Esophagus muscularis mucosa (tissue), 4 donors: ENCODE data around the gene PRAMEF17. TPM values are rescaled to one million over a fixed set of nuclear protein-coding genes. Genes with fewer than 3 reads are reported as not detected.
"Not testable (repeated sequence)": the region's sequence is repeated elsewhere in the genome, so short reads cannot be mapped to it uniquely, and the experiment has no call there.

Experiments
- DNase-seq: peaks from one replicate; pipeline ENCODE4 v3.0.0-alpha.2; 2017; ENCODE audit errors: extremely low spot score
- H3K27ac ChIP-seq, 4 donors: fragments of 200-600 bp; sonication (generic); replicated peaks in 1 of 4; 1 replicate in 3 of 4; 2 replicates in 1 of 4; pipeline ENCODE4 v1.5.1; 2016 to 2019; ENCODE audit warnings: mild to moderate bottlenecking in 1 of 4
- H3K27me3 ChIP-seq, 4 donors: fragments of 200-600 bp; sonication (generic); one replicate each; pipeline versions ENCODE4 v1.5.1 to v1.6.0; 2016 to 2019
- H3K36me3 ChIP-seq, 4 donors: fragments of 200-600 bp; sonication (generic); one replicate each; pipeline ENCODE4 v1.5.1; 2016 to 2019
- H3K4me1 ChIP-seq, 4 donors: fragments of 200-600 bp; sonication (generic); one replicate each; pipeline ENCODE4 v1.5.1; 2016 to 2019
- H3K4me3 ChIP-seq, 4 donors: fragments of 200-600 bp; sonication (generic); 1 replicate in 2 of 4; 2 replicates in 2 of 4; pipeline ENCODE4 v1.5.1; 2016 to 2019; ENCODE audit warnings: mild to moderate bottlenecking in 4 of 4, moderate library complexity in 1 of 4
- H3K9me3 ChIP-seq, 4 donors: fragments of 200-600 bp; sonication (generic); 1 replicate in 3 of 4; 2 replicates in 1 of 4; pipeline ENCODE4 v1.5.1; 2016 to 2019
- CTCF ChIP-seq, 3 experiments: fragments of 200-600 bp in 2 of 3; fragments of 450-650 bp in 1 of 3; sonication (generic) in 2 of 3; IDR thresholded peaks; one replicate each; pipeline ENCODE4 v1.5.1; 2017 to 2019; ENCODE audit warnings: antibody characterized with exemption in 3 of 3, mild to moderate bottlenecking in 2 of 3, moderate library complexity in 1 of 3
- WGBS: methylation state at CpG from one replicate; pipeline ENCODE4 v1.1.5; 2018; 5-methylcytosine and 5-hydroxymethylcytosine counted together
- intact Hi-C: fragments of 100-400 bp; cut with DNase I; formaldehyde crosslinking; loops from one replicate; pipeline ENCODE4 v1.15.1; 2023
- total RNA-seq, 4 donors: library from RNA; depleted of rRNA; stranded (reverse); fragments of >200 nt; gene quantifications; one replicate each; pipeline versions ENCODE4 v1.1.0 to v1.2.1, GENCODE V29; 2016

The PRAMEF17 gene, protein sequence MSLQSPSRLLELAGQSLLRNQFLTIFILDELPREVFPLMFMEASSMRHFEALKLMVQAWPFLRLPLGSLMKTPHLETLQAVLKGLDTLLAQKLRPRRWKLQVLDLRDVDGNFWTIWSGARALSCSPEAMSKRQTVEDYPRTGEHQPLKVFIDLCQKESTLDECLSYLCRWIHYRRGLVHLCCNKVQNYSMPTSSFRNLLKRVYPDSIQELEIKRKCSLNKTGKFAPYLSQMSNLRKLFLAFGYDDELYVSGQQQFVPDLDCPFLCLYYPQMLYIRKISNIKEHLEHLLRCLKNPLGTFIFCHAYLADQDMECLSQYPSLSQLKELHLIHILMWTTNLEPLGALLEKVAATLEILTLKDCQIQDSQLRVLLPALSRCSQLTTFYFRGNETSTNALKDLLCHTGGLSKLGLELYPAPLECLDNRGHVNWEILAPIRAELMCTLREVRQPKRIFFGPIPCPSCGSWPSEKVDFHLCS
- total RNA-seq = not detected

DNA sequence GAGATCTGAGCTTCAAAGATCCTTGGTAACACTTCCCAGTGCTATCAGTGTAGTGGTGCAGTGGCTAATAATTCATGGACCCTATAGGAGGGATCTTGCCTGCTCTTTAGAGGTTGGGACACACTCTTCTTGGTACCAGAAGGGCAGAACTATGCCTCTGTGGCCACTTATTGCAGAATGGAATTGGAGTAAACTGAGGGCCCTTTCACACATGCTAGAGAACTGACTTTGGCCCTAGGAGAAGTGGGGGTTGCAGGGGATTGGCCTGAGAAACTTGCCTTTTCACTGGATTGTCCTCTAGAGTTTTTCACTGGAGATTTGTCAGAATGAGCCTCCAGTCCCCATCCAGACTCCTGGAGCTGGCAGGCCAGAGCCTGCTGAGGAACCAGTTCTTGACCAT, at the start of gene PRAMEF17:
Gene PRAMEF17, plus strand, starts transcription at position 301 of the 400 bp plus-strand sequence. Its CDS starts 26 bp downstream, at position 327.
- H3K4me3 ChIP-seq, H3K27ac ChIP-seq, H3K27me3 ChIP-seq, H3K4me1 ChIP-seq, intact Hi-C loops, DNase-seq, H3K36me3 ChIP-seq, H3K9me3 ChIP-seq: not testable (repeated sequence)

GRCh38 chr1:13342496-13342895, 46.9 kb upstream of the PRAMEF17 start:
- H3K27me3 ChIP-seq, H3K4me1 ChIP-seq, H3K4me3 ChIP-seq, H3K27ac ChIP-seq, intact Hi-C loops, H3K36me3 ChIP-seq, H3K9me3 ChIP-seq, DNase-seq: not testable (repeated sequence)
- 72% methylated on average over 3 of the region's 8 CpGs for WGBS

DNA sequence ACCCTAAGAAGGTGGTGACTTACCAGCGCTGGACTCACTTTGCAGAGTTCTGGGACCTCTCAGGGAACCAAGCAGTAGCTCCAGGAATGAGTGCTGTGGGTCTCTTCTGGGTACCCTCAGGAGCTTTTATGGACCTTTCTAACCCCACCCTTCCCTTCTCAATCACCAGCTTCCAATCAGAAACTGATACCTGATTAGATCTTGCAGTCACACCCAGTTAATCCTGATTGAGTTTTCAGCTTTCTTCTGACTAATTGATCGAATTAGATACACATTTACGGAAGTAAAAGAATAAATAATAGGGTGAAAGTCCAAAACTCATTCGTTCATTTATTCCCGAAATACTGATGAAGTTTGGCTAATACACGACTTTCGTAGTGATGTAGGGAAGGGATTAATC, 42.4 kb upstream of the PRAMEF17 start, which contains the start of gene PRAMEF14:
Gene PRAMEF14, minus strand, starts transcription at position 101 of the 400 bp plus-strand sequence. CDS start 1,820 bp downstream, outside the sequence.
- intact Hi-C loops, H3K27me3 ChIP-seq, H3K36me3 ChIP-seq, H3K9me3 ChIP-seq, H3K4me3 ChIP-seq, H3K27ac ChIP-seq, H3K4me1 ChIP-seq, DNase-seq: not testable (repeated sequence)
- 78% methylated on average over 6 of the region's 7 CpGs for WGBS

- H3K4me1 ChIP-seq, H3K36me3 ChIP-seq, H3K4me3 ChIP-seq, H3K9me3 ChIP-seq, H3K27me3 ChIP-seq, intact Hi-C loops, H3K27ac ChIP-seq, DNase-seq: not testable (repeated sequence)
- 86% methylated on average over 6 of the region's 8 CpGs for WGBS
These were observed 36.0 kb upstream of the PRAMEF17 start for GRCh38 chr1:13353476-13353875.

- no CpG with 5 or more reads among the region's 9 CpGs for WGBS
- DNase-seq = not testable (repeated sequence)
These were observed 35.0 kb upstream of the PRAMEF17 start for GRCh38 chr1:13354475-13354874.

DNA sequence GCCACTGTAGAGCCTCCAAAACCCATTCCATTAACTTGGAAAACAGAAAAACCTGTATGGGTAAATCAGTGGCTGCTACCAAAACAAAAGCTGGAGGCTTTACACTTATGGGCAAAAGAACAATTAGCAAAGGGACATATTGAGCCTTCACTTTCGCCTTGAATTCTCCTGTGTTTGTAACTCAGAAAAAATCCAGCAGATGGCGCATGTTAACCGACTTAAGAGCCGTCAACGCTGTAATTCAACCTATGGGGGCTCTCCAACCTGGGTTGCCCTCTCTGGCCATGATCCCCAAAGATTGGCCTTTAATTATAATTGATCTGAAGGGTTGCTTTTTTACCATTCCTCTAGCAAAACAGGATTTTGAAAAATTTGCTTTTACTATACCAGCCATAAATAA, 32.7 kb upstream of the PRAMEF17 start:
- H3K4me3 ChIP-seq, H3K4me1 ChIP-seq, H3K27ac ChIP-seq, intact Hi-C loops, H3K9me3 ChIP-seq, H3K36me3 ChIP-seq, H3K27me3 ChIP-seq, DNase-seq: not testable (repeated sequence)
- WGBS = 7% methylated on average over 5 of the region's 5 CpGs
- TF ChIP-seq CTCF (IDR thresholded peaks at IDR 0.05) = peak; percentile 49 to 64 (median 51)

More at GRCh38 chr1:13354475-13354874, 35.0 kb upstream of the PRAMEF17 start:
- H3K36me3 ChIP-seq, H3K9me3 ChIP-seq, H3K4me3 ChIP-seq, H3K4me1 ChIP-seq, H3K27me3 ChIP-seq, H3K27ac ChIP-seq, intact Hi-C loops: not testable (repeated sequence)

DNA sequence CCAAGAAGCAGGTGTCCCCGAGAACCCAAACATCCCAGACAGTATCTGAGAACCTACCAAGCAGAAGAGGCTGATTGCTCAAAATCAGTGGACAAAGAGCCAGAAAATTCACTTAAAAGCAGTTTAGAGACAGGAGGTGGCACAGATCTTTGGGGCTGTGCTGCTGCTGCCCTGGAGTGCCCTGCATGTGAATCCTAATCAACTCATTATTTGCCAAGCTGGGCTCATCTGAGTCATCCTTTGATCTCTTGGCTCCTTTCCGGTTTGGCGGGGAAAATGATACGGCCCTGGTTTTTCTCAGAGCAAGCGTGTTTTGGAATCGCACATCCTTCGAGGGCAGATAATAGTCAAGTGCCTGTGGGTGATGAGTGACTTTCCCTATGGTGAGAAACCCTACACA, 27.1 kb upstream of the PRAMEF17 start:
- H3K4me3 ChIP-seq, DNase-seq, H3K27ac ChIP-seq, H3K27me3 ChIP-seq, H3K9me3 ChIP-seq, intact Hi-C loops, H3K4me1 ChIP-seq, H3K36me3 ChIP-seq: not testable (repeated sequence)
- no CpG with 5 or more reads among the region's 7 CpGs for WGBS

GRCh38 chr1:13364928-13365327, 24.5 kb upstream of the PRAMEF17 start:
- H3K9me3 ChIP-seq, H3K4me1 ChIP-seq, H3K36me3 ChIP-seq, H3K27me3 ChIP-seq, intact Hi-C loops, DNase-seq, H3K27ac ChIP-seq, H3K4me3 ChIP-seq: not testable (repeated sequence)
- WGBS = 76% methylated on average over 2 of the region's 4 CpGs

DNA sequence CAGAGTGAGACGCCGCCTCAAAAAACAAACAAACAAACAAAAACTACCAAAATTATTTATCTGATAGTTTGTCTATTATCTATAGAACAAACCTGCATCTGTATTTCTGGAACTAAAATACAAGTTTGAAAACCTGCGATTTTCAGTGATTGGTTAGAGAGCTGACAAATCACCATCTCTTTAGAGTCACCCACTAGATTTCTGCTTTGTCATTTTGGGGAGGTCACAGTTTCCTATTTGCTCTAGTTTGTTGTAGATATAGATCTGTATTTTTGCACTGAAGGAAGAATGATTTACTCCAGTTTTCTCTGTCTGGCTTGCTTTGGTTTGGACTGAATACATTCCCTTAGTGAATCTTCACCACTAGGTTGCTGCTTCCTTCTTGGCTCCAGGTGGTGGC, 22.9 kb upstream of the PRAMEF17 start:
- H3K4me1 ChIP-seq, H3K9me3 ChIP-seq, H3K27ac ChIP-seq, DNase-seq, H3K36me3 ChIP-seq, intact Hi-C loops, H3K27me3 ChIP-seq, H3K4me3 ChIP-seq: not testable (repeated sequence)
- whole genome bisulfite sequencing = 72% methylated on average over 3 of the region's 3 CpGs

- H3K9me3 ChIP-seq, H3K4me3 ChIP-seq, H3K27ac ChIP-seq, H3K36me3 ChIP-seq, H3K4me1 ChIP-seq, DNase-seq, H3K27me3 ChIP-seq, intact Hi-C loops: not testable (repeated sequence)
- 77% methylated on average over 4 of the region's 4 CpGs for WGBS
These were observed 20.9 kb upstream of the PRAMEF17 start for GRCh38 chr1:13368544-13368943.

DNA sequence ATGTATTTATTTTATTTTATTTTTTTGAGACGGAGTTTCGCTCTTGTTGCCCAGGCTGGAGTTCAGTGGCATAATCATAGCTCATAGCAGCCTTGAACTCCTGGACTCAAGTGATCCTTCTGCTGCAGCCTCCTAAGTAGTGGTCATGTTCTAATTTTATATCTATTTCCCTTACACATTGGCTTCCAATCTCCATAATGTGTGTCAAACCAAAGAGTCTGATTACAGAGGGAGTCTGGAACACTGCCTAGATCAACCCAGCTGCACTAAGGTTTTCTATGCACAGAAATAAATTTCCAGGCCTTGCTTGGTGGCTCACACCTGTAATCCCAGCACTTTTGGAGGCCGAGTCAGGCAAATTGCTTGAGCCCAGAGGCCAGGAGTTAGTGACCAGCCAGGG, 10.4 kb upstream of the PRAMEF17 start:
- H3K9me3 ChIP-seq, H3K4me1 ChIP-seq, H3K36me3 ChIP-seq, DNase-seq, H3K4me3 ChIP-seq, H3K27me3 ChIP-seq, intact Hi-C loops, H3K27ac ChIP-seq: not testable (repeated sequence)
- WGBS = 82% methylated on average over 3 of the region's 3 CpGs

DNA sequence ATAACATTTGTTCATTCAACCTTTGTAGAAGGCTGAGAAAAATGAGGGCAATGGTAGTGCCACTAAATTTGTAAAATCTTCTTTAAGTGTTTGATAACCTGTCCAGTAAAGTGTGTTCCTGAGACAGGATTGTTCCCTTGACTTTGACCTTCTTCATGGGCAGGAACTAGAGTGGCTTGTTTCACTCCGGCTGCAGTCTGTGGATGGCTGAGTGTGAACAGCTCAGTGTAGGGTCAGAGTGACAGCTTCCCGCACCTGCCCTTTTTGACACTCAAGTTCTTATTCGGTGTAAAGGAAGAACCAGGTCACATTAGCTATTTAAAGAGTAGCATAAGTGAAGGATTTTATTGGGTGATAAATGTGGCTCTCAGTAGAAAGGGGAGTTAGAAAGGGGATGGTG, 9.1 kb upstream of the PRAMEF17 start:
- H3K27ac ChIP-seq, DNase-seq, H3K36me3 ChIP-seq, H3K27me3 ChIP-seq, intact Hi-C loops, H3K9me3 ChIP-seq, H3K4me3 ChIP-seq, H3K4me1 ChIP-seq: not testable (repeated sequence)
- WGBS = 94% methylated on average over 3 of the region's 3 CpGs
